Mesendoderm (in vitro differentiated cells): ENCODE measurements around the gene NLGN1.

Experiments used
- DNase-seq: peaks from one replicate; pipeline ENCODE4 v3.0.0; 2013
- H2AK5ac ChIP-seq: 2 replicates; pipeline ENCODE4 v1.6.1; 2013; ENCODE audit warnings: low read length, inconsistent platforms
- H2BK120ac ChIP-seq: 2 replicates; pipeline ENCODE4 v1.6.1; 2013; ENCODE audit warnings: low read depth, mild to moderate bottlenecking, low read length, moderate library complexity, mixed read lengths
- H2BK15ac ChIP-seq: replicated peaks from 2 replicates; pipeline ENCODE4 v1.6.1; 2013; ENCODE audit warnings: low read depth, mild to moderate bottlenecking, moderate library complexity
- H2BK5ac ChIP-seq: 2 replicates; pipeline ENCODE4 v1.6.1; 2013; ENCODE audit warnings: low read length, inconsistent platforms
- H3K18ac ChIP-seq: 2 replicates; pipeline ENCODE4 v1.6.1; 2013; ENCODE audit warnings: mild to moderate bottlenecking, low read length, mixed read lengths
- H3K23ac ChIP-seq: one replicate; pipeline ENCODE4 v1.6.1; 2013; ENCODE audit warnings: low read length
- H3K27ac ChIP-seq: 2 replicates; pipeline ENCODE4 v1.5.1; 2013; ENCODE audit warnings: low read depth, mild to moderate bottlenecking, inconsistent platforms, low read length, moderate library complexity
- H3K27me3 ChIP-seq: 2 replicates; pipeline ENCODE4 v1.6.1; 2013; ENCODE audit warnings: low read length, control low read depth, mild to moderate bottlenecking, inconsistent platforms; ENCODE audit not compliant: insufficient read depth, poor library complexity
- H3K36me3 ChIP-seq: 2 replicates; pipeline ENCODE4 v1.6.1; 2013; ENCODE audit warnings: low read length, inconsistent platforms; ENCODE audit not compliant: control insufficient read depth, insufficient read depth
- H3K4ac ChIP-seq: one replicate; pipeline ENCODE4 v1.6.1; 2013; ENCODE audit warnings: low read depth, mild to moderate bottlenecking, low read length, moderate library complexity
- H3K4me1 ChIP-seq: 2 replicates; pipeline ENCODE4 v1.6.1; 2013; ENCODE audit warnings: low read depth, low read length, inconsistent platforms; ENCODE audit not compliant: control insufficient read depth
- H3K4me2 ChIP-seq: 2 replicates; pipeline ENCODE4 v1.6.1; 2013; ENCODE audit warnings: low read length
- H3K4me3 ChIP-seq: 2 replicates; pipeline ENCODE4 v1.5.1; 2013; ENCODE audit warnings: mild to moderate bottlenecking, low read length
- H3K56ac ChIP-seq: one replicate; pipeline ENCODE4 v1.6.1; 2013; ENCODE audit warnings: low read length
- H3K79me1 ChIP-seq: 2 replicates; pipeline ENCODE4 v1.6.1; 2013; ENCODE audit warnings: low read length, inconsistent platforms
- H3K79me2 ChIP-seq: 2 replicates; pipeline ENCODE4 v1.6.1; 2013; ENCODE audit warnings: mild to moderate bottlenecking, low read length; ENCODE audit not compliant: control insufficient read depth, insufficient read depth
- H3K9ac ChIP-seq: 2 replicates; pipeline ENCODE4 v1.6.1; 2013; ENCODE audit warnings: low read length, inconsistent platforms
- H4K5ac ChIP-seq: one replicate; pipeline ENCODE4 v1.6.1; 2013; ENCODE audit warnings: low read length
- H4K8ac ChIP-seq: one replicate; pipeline ENCODE4 v1.6.1; 2013; ENCODE audit warnings: low read depth, mild to moderate bottlenecking, control low read depth, low read length, moderate library complexity
- WGBS: extraction: QIAGEN DNeasy Blood & Tissue Kit; methylation state at CpG from one replicate; pipeline ENCODE4 v1.1.7; 2013; ENCODE audit warnings: low lambda C conversion rate, missing lambda C conversion rate; ENCODE audit not compliant: insufficient coverage; ENCODE audit errors: extremely low coverage; 5-methylcytosine and 5-hydroxymethylcytosine counted together

NLGN1 gene

GRCh38 chr3:174330303-174330702, 932.8 kb downstream of the NLGN1 start:
- H3K23ac ChIP-seq: no peak overlapping the region
- no peaks in the 10 kb centered on the region for H3K36me3 ChIP-seq
- H3K27me3 ChIP-seq: no peaks in the 10 kb centered on the region
- H3K18ac ChIP-seq: no peak overlapping the region
- no peak overlapping the region for H4K5ac ChIP-seq
- no peaks in the 10 kb centered on the region for H3K4me1 ChIP-seq
- H3K79me2 ChIP-seq: no peaks in the 10 kb centered on the region
- H2BK15ac ChIP-seq: no peak overlapping the region
- no peak overlapping the region for H3K4me3 ChIP-seq
- H3K4ac ChIP-seq: no peak overlapping the region
- no peak overlapping the region for H4K8ac ChIP-seq
- no peak overlapping the region for H2BK120ac ChIP-seq
- no peak overlapping the region for H3K27ac ChIP-seq
- no peak overlapping the region for H3K4me2 ChIP-seq
- H2AK5ac ChIP-seq: no peak overlapping the region
- no peak overlapping the region for H3K56ac ChIP-seq
- no peaks in the 10 kb centered on the region for H3K79me1 ChIP-seq
- H2BK5ac ChIP-seq: no peak overlapping the region
- no peak overlapping the region for H3K9ac ChIP-seq
- peak; percentile 12 for DNase-seq

GRCh38 chr3:174331095-174331800, 933.7 kb downstream of the NLGN1 start:
- H3K27ac ChIP-seq: no peak overlapping the region
- H3K23ac ChIP-seq: no peak overlapping the region
- H4K8ac ChIP-seq: no peak overlapping the region
- no peaks in the 10 kb centered on the region for H3K4me1 ChIP-seq
- no peak overlapping the region for H3K4me3 ChIP-seq
- no peaks in the 10 kb centered on the region for H3K79me1 ChIP-seq
- H2BK120ac ChIP-seq: no peak overlapping the region
- no peaks in the 10 kb centered on the region for H3K36me3 ChIP-seq
- no peak overlapping the region for H3K4ac ChIP-seq
- no peak overlapping the region for H3K9ac ChIP-seq
- H3K27me3 ChIP-seq: no peaks in the 10 kb centered on the region
- no peak for DNase-seq
- no peaks in the 10 kb centered on the region for H3K79me2 ChIP-seq
- no peak overlapping the region for H4K5ac ChIP-seq
- H3K4me2 ChIP-seq: no peak overlapping the region
- no peak overlapping the region for H3K56ac ChIP-seq
- no peak overlapping the region for H2BK5ac ChIP-seq
- no CpG with 5 or more reads among the region's 6 CpGs for WGBS
- no peak overlapping the region for H2AK5ac ChIP-seq
- no peak overlapping the region for H3K18ac ChIP-seq
- no peak overlapping the region for H2BK15ac ChIP-seq

GRCh38 chr3:174332391-174332790, 934.8 kb downstream of the NLGN1 start:
- Histone ChIP-seq H3K4me2 (no peak overlapping the region), H2BK120ac (no peak overlapping the region), H3K9ac (no peak overlapping the region), H3K27me3 (no peaks in the 10 kb centered on the region), H3K4me1 (no peaks in the 10 kb centered on the region), H3K36me3 (no peaks in the 10 kb centered on the region), H2BK15ac (peak overlapping the region; percentile 85), H3K27ac (no peak overlapping the region), H3K4me3 (no peak overlapping the region), H3K23ac (no peak overlapping the region), H3K56ac (no peak overlapping the region), H2AK5ac (no peak overlapping the region), H3K79me1 (no peaks in the 10 kb centered on the region), H4K5ac (no peak overlapping the region), H3K79me2 (no peaks in the 10 kb centered on the region), H3K4ac (no peak overlapping the region), H4K8ac (no peak overlapping the region), H3K18ac (no peak overlapping the region), H2BK5ac (no peak overlapping the region)
- DNase-seq: no peak
- WGBS: no CpG with 5 or more reads among the region's 2 CpGs

- Histone ChIP-seq H3K79me1 (no peaks in the 10 kb centered on the region), H3K9ac (no peak overlapping the region), H3K27ac (no peak overlapping the region), H2BK120ac (no peak overlapping the region), H3K79me2 (no peaks in the 10 kb centered on the region), H3K27me3 (no peaks in the 10 kb centered on the region), H3K18ac (no peak overlapping the region), H2BK5ac (no peak overlapping the region), H3K56ac (no peak overlapping the region), H2AK5ac (no peak overlapping the region), H3K36me3 (no peaks in the 10 kb centered on the region), H3K4me2 (no peak overlapping the region), H3K4me3 (no peak overlapping the region), H3K4ac (no peak overlapping the region), H3K4me1 (no peaks in the 10 kb centered on the region), H4K8ac (no peak overlapping the region), H2BK15ac (no peak overlapping the region), H4K5ac (no peak overlapping the region), H3K23ac (no peak overlapping the region)
- no peak for DNase-seq
- no CpG with 5 or more reads among the region's 2 CpGs for WGBS
Observed at GRCh38 chr3:174333640-174334039, 936.1 kb downstream of the NLGN1 start.

- Histone ChIP-seq H3K4me3 (no peak overlapping the region), H3K9ac (no peak overlapping the region), H2BK15ac (no peak overlapping the region), H2BK5ac (no peak overlapping the region), H3K36me3 (no peaks in the 10 kb centered on the region), H3K56ac (no peak overlapping the region), H2AK5ac (no peak overlapping the region), H3K4ac (no peak overlapping the region), H3K4me1 (no peaks in the 10 kb centered on the region), H3K23ac (no peak overlapping the region), H4K8ac (no peak overlapping the region), H3K4me2 (no peak overlapping the region), H3K27ac (no peak overlapping the region), H3K79me2 (no peaks in the 10 kb centered on the region), H4K5ac (no peak overlapping the region), H3K18ac (no peak overlapping the region), H2BK120ac (no peak overlapping the region), H3K79me1 (no peaks in the 10 kb centered on the region), H3K27me3 (no peaks in the 10 kb centered on the region)
- no peak for DNase-seq
- no CpG with 5 or more reads among the region's 3 CpGs for WGBS
Observed at GRCh38 chr3:174334111-174334510, 936.6 kb downstream of the NLGN1 start.

GRCh38 chr3:174335324-174335723, 937.8 kb downstream of the NLGN1 start:
- Histone ChIP-seq H3K27ac (no peak overlapping the region), H3K4me1 (no peaks in the 10 kb centered on the region), H3K4ac (no peak overlapping the region), H3K36me3 (no peaks in the 10 kb centered on the region), H4K8ac (no peak overlapping the region), H3K27me3 (no peaks in the 10 kb centered on the region), H3K9ac (no peak overlapping the region), H2BK15ac (no peak overlapping the region), H3K4me2 (no peak overlapping the region), H3K18ac (no peak overlapping the region), H2BK120ac (no peak overlapping the region), H2AK5ac (no peak overlapping the region), H3K79me2 (no peaks in the 10 kb centered on the region), H3K56ac (no peak overlapping the region), H4K5ac (no peak overlapping the region), H3K23ac (no peak overlapping the region), H3K4me3 (no peak overlapping the region), H3K79me1 (no peaks in the 10 kb centered on the region), H2BK5ac (no peak overlapping the region)
- no CpG with 5 or more reads among the region's 1 CpG for WGBS
- no peak for DNase-seq
